ENCODE results near the gene FAF1. TPM values are rescaled to one million over a fixed set of nuclear protein-coding genes. Genes with fewer than 3 reads are reported as not detected.

Gene FAF1
- total and polyA plus RNA-seq, 9 of the 15 experiments (the other 6 are each of a cell fraction or from before 2014, with no cell fraction given), result 48.7 to 225 (median 118) TPM

DNA sequence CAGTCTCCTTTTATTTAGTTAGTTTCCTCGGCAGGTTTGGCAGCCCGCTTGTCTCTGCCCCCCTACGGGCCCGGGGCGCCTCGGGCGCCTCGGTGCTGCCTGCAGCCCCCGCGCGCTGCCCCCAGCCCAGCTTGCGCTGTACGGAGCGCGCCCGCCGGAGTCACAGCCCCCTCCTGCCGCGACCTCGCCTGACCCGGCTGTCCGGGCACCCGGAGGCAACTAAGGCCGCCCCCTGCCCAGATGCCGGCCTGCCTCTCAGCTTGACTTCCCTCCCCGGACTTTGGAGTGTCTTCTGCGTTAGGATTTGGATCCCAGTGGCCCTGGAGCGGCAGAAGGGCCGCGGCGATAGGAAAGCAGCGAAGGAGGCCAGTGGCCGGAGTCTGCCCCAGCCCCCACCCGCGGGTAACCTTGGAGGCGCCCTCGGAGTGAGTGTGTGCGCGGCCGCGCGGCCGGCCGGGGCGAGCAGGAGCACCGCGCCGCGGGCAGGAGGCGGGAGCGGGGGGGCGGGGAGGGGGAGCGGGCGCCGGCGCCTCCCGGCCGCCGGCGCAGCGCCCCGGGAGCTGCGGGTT, 17.6 kb upstream of the FAF1 start (continued):
- TF ChIP-seq JUN (IDR thresholded peaks at IDR 0.05; ENCODE audit: borderline replicate concordance, low read depth, low read length) (no peak), JUN (CRISPR knock-in tag; IDR thresholded peaks at IDR 0.05; ENCODE audit: borderline replicate concordance) (no peak), ZNF197 (CRISPR knock-in tag; IDR thresholded peaks at IDR 0.05; ENCODE audit: low read depth) (no peak), POLR3A (IDR thresholded peaks at IDR 0.05; ENCODE audit: borderline replicate concordance, extremely low read depth, insufficient read depth, insufficient read length) (no peak), LARP7 (IDR thresholded peaks at IDR 0.05) (no peak), ATF1 (CRISPR knock-in tag; IDR thresholded peaks at IDR 0.05) (no peak), ATF1 (tag; IDR thresholded peaks at IDR 0.05) (peak; percentile 18; the same call in 1 of the 2 replicates), TEAD4 (IDR thresholded peaks at IDR 0.05; ENCODE audit: low read length) (no peak; the same call in 1 of the 2 replicates), TEAD4 (CRISPR knock-in tag; IDR thresholded peaks at IDR 0.05; ENCODE audit: borderline replicate concordance) (no peak), FUS (optimal IDR thresholded peaks at IDR 0.05; ENCODE audit: low read depth, low read length) (peak; percentile 72), ZKSCAN8 (CRISPR knock-in tag; IDR thresholded peaks at IDR 0.05) (no peak), NFE2 (IDR thresholded peaks at IDR 0.05; ENCODE audit: low read depth) (no peak), ZNF140 (CRISPR knock-in tag; IDR thresholded peaks at IDR 0.05) (no peak), POLR2H (tag; IDR thresholded peaks at IDR 0.05; ENCODE audit: low read depth) (peak; percentile 57), ZNF282 (CRISPR knock-in tag; IDR thresholded peaks at IDR 0.05) (no peak), CBFA2T3 (IDR thresholded peaks at IDR 0.05) (peak; percentile 34), ZNF12 (CRISPR knock-in tag; IDR thresholded peaks at IDR 0.05) (no peak), PHF21A (IDR thresholded peaks at IDR 0.05; ENCODE audit: borderline replicate concordance, low read depth) (no peak), ZNF780A (CRISPR knock-in tag; IDR thresholded peaks at IDR 0.05) (no peak), ZFP30 (CRISPR knock-in tag; IDR thresholded peaks at IDR 0.05; ENCODE audit: borderline replicate concordance) (no peak), BCL6 (CRISPR knock-in tag; IDR thresholded peaks at IDR 0.05) (no peak)
- TF ChIP-seq, protein P1, sequence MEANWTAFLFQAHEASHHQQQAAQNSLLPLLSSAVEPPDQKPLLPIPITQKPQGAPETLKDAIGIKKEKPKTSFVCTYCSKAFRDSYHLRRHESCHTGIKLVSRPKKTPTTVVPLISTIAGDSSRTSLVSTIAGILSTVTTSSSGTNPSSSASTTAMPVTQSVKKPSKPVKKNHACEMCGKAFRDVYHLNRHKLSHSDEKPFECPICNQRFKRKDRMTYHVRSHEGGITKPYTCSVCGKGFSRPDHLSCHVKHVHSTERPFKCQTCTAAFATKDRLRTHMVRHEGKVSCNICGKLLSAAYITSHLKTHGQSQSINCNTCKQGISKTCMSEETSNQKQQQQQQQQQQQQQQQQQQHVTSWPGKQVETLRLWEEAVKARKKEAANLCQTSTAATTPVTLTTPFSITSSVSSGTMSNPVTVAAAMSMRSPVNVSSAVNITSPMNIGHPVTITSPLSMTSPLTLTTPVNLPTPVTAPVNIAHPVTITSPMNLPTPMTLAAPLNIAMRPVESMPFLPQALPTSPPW (CRISPR knock-in tag; IDR thresholded peaks at IDR 0.05), result peak; percentile 99
- TF ChIP-seq, protein P2, sequence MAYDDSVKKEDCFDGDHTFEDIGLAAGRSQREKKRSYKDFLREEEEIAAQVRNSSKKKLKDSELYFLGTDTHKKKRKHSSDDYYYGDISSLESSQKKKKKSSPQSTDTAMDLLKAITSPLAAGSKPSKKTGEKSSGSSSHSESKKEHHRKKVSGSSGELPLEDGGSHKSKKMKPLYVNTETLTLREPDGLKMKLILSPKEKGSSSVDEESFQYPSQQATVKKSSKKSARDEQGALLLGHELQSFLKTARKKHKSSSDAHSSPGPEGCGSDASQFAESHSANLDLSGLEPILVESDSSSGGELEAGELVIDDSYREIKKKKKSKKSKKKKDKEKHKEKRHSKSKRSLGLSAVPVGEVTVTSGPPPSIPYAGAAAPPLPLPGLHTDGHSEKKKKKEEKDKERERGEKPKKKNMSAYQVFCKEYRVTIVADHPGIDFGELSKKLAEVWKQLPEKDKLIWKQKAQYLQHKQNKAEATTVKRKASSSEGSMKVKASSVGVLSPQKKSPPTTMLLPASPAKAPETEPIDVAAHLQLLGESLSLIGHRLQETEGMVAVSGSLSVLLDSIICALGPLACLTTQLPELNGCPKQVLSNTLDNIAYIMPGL (CRISPR knock-in tag; IDR thresholded peaks at IDR 0.05), result no peak
- TF ChIP-seq, protein P3, sequence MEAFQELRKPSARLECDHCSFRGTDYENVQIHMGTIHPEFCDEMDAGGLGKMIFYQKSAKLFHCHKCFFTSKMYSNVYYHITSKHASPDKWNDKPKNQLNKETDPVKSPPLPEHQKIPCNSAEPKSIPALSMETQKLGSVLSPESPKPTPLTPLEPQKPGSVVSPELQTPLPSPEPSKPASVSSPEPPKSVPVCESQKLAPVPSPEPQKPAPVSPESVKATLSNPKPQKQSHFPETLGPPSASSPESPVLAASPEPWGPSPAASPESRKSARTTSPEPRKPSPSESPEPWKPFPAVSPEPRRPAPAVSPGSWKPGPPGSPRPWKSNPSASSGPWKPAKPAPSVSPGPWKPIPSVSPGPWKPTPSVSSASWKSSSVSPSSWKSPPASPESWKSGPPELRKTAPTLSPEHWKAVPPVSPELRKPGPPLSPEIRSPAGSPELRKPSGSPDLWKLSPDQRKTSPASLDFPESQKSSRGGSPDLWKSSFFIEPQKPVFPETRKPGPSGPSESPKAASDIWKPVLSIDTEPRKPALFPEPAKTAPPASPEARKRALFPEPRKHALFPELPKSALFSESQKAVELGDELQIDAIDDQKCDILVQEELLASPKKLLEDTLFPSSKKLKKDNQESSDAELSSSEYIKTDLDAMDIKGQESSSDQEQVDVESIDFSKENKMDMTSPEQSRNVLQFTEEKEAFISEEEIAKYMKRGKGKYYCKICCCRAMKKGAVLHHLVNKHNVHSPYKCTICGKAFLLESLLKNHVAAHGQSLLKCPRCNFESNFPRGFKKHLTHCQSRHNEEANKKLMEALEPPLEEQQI (IDR thresholded peaks at IDR 0.05), result no peak
- TF ChIP-seq, protein P4, sequence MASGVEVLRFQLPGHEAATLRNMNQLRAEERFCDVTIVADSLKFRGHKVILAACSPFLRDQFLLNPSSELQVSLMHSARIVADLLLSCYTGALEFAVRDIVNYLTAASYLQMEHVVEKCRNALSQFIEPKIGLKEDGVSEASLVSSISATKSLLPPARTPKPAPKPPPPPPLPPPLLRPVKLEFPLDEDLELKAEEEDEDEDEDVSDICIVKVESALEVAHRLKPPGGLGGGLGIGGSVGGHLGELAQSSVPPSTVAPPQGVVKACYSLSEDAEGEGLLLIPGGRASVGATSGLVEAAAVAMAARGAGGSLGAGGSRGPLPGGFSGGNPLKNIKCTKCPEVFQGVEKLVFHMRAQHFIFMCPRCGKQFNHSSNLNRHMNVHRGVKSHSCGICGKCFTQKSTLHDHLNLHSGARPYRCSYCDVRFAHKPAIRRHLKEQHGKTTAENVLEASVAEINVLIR (CRISPR knock-in tag; IDR thresholded peaks at IDR 0.05), result no peak

Measured in K562 (cell line).